ENCODE measurements around the gene DIABLO. TPM values are rescaled to one million over a fixed set of nuclear protein-coding genes. Genes with fewer than 3 reads are reported as not detected.
A peak's percentile ranks its signal among the peaks of the same experiment; 100 is the strongest.

The DIABLO gene
- polyA plus RNA-seq, 2 of the 4 experiments (the other 2 are of a cell fraction): 74.9 to 104 TPM

- H3K4me3 ChIP-seq: no peak overlapping the region
- no peak overlapping the region for H3K27ac ChIP-seq
- FAIRE-seq: no peak
- peaks cover 5% of the 10 kb centered on the region; the same call in 1 of the 3 replicates for H3K4me1 ChIP-seq
- CTCF ChIA-PET: interaction anchor here (1.8 to 2.2 kb wide), 2 partner anchors 10 kb away, joined by 5 to 12 read pairs; no protein-coding TSS in a partner anchor
- ATAC-seq: no peak
- no peak overlapping the region for H3K4me2 ChIP-seq
- TF ChIP-seq HOXB5 (CRISPR knock-in tag; IDR thresholded peaks at IDR 0.05) (no peak), HOXA7 (CRISPR knock-in tag; IDR thresholded peaks at IDR 0.05) (no peak), ZNF302 (CRISPR knock-in tag; IDR thresholded peaks at IDR 0.05) (no peak), CHD2 (IDR thresholded peaks at IDR 0.05; ENCODE audit: low read length, partially characterized antibody) (no peak), RFX5 (IDR thresholded peaks at IDR 0.05) (no peak), SMC3 (IDR thresholded peaks at IDR 0.05) (no peak), TFCP2L1 (CRISPR knock-in tag; IDR thresholded peaks at IDR 0.05) (no peak), MAZ (IDR thresholded peaks at IDR 0.05; ENCODE audit: borderline replicate concordance, low read depth, low read length) (no peak), REST (IDR thresholded peaks at IDR 0.05) (no peak), KDM5A (IDR thresholded peaks at IDR 0.05) (no peak), HES2 (IDR thresholded peaks at IDR 0.05) (no peak), RCOR1 (IDR thresholded peaks at IDR 0.05; ENCODE audit: low read depth, low read length) (no peak), HMGXB4 (CRISPR knock-in tag; IDR thresholded peaks at IDR 0.05; ENCODE audit: borderline replicate concordance) (no peak), FOSB (CRISPR knock-in tag; IDR thresholded peaks at IDR 0.05) (no peak)
- 90% methylated on average over 5 of the region's 5 CpGs for WGBS (ENCODE audit: missing lambda C conversion rate)
- DNase-seq (ENCODE audit: low read depth in 1 of 2, low spot score in 1 of 2): no peak
- no peaks in the 10 kb centered on the region for H3K9me3 ChIP-seq
- POLR2A ChIA-PET: no interaction called here
Measured at GRCh38 chr12:122201381-122201780, 24.5 kb downstream of the DIABLO start.

- POLR2A ChIA-PET: no interaction called here
- Histone ChIP-seq H3K4me3 (no peak overlapping the region), H3K27ac (no peak overlapping the region), H3K4me1 (peaks cover 5% of the 10 kb centered on the region; the same call in 1 of the 3 replicates), H3K9me3 (no peaks in the 10 kb centered on the region), H3K4me2 (no peak overlapping the region)
- TF ChIP-seq CTCF (IDR thresholded peaks at IDR 0.05): no peak
- TF ChIP-seq POLR2A (IDR thresholded peaks at IDR 0.05; ENCODE audit: low read length): no peak
- TF ChIP-seq TFCP2L1 (CRISPR knock-in tag; IDR thresholded peaks at IDR 0.05): no peak
- no peak for TF ChIP-seq POLR2AphosphoS2 (conservative IDR thresholded peaks at IDR 0.05; ENCODE audit: low read length)
- no peak for TF ChIP-seq TP53 (CRISPR knock-in tag; IDR thresholded peaks at IDR 0.05)
- TF ChIP-seq MAFK (IDR thresholded peaks at IDR 0.05; ENCODE audit: partially characterized antibody): no peak
- no peak for TF ChIP-seq RARB (CRISPR knock-in tag; IDR thresholded peaks at IDR 0.05)
- no peak for TF ChIP-seq FOSB (CRISPR knock-in tag; IDR thresholded peaks at IDR 0.05)
- TF ChIP-seq ZFP36 (IDR thresholded peaks at IDR 0.05; ENCODE audit: borderline replicate concordance, partially characterized antibody): no peak
- TF ChIP-seq HOXA7 (CRISPR knock-in tag; IDR thresholded peaks at IDR 0.05): no peak
- CTCF ChIA-PET: interaction anchor here (0.5 to 2.2 kb wide), 3 partner anchors 9 to 69 kb away, joined by 3 to 12 read pairs (median 5); no protein-coding TSS in a partner anchor
- 84% methylated on average over 22 of the region's 24 CpGs for WGBS (ENCODE audit: missing lambda C conversion rate)
- DNase-seq (ENCODE audit: low read depth in 1 of 2, low spot score in 1 of 2) (no peak), ATAC-seq (peak in 1 of 2 experiments; percentile 11; a peak in 1 of 6 replicates), FAIRE-seq (no peak)
Measured at GRCh38 chr12:122200541-122201175, 25.2 kb downstream of the DIABLO start.

All from A549 (cell line).